AG10803 (cell line): Measurements from ENCODE around the gene XPO4.

Experiments
- DNase-seq: peaks from one replicate; pipeline ENCODE4 v3.0.0; 2010; ENCODE audit warnings: low read depth
- H3K4me3 ChIP-seq: 2 replicates; pipeline ENCODE4 v1.5.1; 2011; ENCODE audit warnings: mild to moderate bottlenecking, low read length, control low read depth
- TF ChIP-seq, protein P1 (sequence below): conservative IDR thresholded peaks from 2 replicates; pipeline ENCODE4 v1.5.1; 2011; ENCODE audit warnings: mild to moderate bottlenecking, low read length, control low read depth, inconsistent platforms

Gene XPO4

DNA sequence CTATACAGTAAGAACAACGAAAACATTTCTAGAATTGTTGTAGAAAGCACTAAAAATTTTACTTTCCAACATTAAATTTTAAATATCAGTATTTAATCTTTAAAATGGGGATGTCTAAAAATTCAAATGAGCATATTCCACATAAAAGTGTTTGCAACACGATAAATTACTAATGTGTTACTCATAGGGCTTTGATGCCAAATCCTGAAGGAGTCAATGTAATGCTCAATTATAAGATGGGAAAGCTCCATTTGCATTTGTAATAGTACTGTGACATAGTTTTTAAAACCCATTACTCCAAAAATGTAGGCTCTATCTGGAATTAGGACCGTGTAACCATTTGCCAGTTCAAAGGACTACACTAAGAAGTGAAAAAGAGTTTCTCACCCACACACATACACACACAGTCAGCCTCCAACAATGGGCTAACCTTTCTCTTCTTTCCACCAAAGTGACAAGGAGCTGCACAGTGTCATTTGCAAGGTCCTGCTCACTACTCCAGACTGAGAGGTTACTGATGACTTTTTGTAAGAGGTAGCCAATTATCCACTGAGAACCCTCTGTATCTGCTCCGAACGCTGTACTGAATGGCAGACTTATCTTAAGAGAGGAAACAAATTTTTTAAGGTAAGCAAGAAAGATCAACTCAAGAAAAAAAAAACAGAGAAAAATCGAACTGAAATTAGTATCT, 102.7 kb downstream of the XPO4 start:
- peak; percentile 46 for DNase-seq
- TF ChIP-seq, protein P1, sequence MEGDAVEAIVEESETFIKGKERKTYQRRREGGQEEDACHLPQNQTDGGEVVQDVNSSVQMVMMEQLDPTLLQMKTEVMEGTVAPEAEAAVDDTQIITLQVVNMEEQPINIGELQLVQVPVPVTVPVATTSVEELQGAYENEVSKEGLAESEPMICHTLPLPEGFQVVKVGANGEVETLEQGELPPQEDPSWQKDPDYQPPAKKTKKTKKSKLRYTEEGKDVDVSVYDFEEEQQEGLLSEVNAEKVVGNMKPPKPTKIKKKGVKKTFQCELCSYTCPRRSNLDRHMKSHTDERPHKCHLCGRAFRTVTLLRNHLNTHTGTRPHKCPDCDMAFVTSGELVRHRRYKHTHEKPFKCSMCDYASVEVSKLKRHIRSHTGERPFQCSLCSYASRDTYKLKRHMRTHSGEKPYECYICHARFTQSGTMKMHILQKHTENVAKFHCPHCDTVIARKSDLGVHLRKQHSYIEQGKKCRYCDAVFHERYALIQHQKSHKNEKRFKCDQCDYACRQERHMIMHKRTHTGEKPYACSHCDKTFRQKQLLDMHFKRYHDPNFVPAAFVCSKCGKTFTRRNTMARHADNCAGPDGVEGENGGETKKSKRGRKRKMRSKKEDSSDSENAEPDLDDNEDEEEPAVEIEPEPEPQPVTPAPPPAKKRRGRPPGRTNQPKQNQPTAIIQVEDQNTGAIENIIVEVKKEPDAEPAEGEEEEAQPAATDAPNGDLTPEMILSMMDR, result no peak
- H3K4me3 ChIP-seq, result no peak overlapping the region

DNA sequence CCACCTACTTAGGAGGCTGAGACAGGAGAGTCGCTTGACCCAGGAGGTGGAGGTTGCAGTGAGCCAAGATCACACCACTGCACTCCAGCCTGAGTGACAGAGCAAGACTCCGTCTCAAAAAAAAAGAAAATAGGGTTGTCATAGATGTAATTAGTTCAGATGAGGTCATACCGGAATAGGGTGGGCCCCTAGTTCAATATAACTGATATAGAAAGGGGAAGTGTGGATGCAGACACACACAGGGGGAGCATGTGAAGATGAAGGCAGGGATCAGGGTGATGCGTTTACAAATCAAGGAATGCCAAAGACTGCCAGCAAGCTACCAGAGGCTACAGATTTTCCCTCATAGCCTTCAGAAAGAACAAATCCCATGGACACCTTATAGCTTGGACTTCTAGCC, 104.5 kb downstream of the XPO4 start:
- no peak for DNase-seq
- no peak overlapping the region for H3K4me3 ChIP-seq
- TF ChIP-seq, protein P1, result no peak

DNA sequence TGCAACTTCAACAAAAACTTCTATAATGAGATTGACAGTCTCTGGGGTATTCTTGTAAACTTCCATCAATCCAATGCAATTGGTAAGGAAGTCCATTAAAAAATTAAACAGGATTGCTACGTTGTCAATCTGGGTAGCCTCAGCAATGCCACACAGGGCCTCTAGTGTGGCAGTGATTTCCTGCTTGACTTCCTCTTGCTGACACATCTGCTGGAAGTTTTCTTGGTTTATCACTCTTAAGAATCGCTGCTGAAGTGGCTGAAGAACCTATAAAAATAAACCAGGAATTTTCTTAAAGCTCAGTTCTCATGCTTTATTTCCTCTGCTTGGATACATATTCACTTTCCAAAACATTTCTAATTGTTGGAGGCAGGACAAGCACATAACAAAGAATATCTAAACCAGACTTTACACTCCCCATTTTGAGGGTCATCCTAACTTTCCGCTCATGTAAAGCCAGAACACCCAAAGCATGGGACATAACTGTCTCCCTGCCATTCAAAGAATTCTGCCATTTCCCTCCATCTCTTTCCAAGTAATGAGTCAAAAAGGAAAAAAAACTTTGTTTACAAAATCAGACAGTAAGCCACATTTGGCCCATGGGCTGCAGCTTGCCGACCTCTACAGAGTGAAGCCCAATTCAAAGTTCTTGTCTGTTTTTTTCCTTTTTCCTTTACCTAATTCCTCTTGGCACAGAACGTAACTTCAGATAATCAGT, 105.6 kb downstream of the XPO4 start:
- peak; percentile 35 for DNase-seq
- no peak overlapping the region for H3K4me3 ChIP-seq
- TF ChIP-seq, protein P1, result no peak

DNA sequence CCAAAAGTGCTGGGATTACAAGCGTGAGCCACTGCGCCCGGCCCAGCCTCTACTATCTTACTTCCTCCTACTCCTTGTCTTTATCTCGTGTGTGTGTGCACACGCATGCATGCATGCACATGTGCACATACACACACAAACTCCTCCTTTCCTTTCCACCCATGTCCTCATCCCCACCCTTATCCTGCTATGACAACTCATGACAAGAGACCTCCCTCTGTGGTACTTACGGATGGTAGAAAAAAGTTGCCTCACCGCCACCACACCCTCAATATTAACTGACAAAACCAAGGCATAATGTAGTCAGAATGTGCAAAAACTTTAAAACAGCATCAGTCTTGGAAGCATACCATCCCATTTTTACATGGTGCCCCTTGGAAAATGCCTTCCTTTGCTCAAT, 112.9 kb downstream of the XPO4 start:
- TF ChIP-seq, protein P1, result no peak
- no peak overlapping the region for H3K4me3 ChIP-seq
- DNase-seq, result no peak

DNA sequence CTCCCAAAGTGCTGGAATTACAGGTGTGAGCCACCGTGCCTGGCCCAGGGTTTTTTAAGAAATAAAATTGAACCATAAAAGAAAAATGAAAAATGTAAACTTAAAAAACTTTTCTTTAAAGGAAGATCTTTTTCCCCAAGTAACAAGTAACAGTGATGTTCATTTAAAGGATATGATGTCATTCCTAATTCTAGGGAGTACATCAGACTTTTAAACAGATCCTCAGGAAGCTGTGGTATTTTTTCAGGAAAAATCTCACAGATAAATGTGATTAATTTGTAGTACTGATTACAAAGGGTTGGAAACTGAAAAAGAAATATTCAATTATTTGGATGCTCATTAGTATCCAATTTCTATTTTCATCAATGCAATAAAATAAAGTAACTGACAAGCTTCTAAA, 114.2 kb downstream of the XPO4 start:
- TF ChIP-seq, protein P1, result no peak

DNA sequence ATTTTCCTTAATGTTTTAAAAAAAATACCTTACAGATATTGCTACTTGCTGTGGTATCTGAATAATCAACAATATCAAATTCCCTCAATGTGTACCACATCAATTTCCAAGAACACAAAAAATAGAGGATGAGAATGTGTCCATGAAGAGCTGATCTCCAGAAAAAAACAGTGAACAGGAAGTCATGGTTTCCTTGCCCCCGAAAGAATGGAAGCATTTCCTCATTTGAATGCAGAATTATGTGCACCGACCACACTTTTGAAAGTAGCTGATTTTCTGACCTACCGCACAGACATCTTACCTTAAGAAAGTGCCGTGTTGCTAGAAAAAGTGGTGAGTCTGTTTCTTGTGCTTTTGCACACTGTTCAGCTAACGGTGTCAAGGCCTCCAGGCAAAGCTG, 115.4 kb downstream of the XPO4 start:
- no peak overlapping the region for H3K4me3 ChIP-seq
- DNase-seq, result no peak
- TF ChIP-seq, protein P1, result no peak

More for the DNA sequence above, 114.2 kb downstream of the XPO4 start:
- no peak overlapping the region for H3K4me3 ChIP-seq
- DNase-seq, result no peak
